ENCODE data around the gene ZNF350. TPM values are rescaled to one million over a fixed set of nuclear protein-coding genes. Genes with fewer than 3 reads are reported as not detected.

ZNF350 gene
- total and polyA plus RNA-seq, 2 of the 13 experiments (the other 11 are each of a cell fraction or from before 2014, with no cell fraction given) = 3.7 to 6.9 TPM

DNA sequence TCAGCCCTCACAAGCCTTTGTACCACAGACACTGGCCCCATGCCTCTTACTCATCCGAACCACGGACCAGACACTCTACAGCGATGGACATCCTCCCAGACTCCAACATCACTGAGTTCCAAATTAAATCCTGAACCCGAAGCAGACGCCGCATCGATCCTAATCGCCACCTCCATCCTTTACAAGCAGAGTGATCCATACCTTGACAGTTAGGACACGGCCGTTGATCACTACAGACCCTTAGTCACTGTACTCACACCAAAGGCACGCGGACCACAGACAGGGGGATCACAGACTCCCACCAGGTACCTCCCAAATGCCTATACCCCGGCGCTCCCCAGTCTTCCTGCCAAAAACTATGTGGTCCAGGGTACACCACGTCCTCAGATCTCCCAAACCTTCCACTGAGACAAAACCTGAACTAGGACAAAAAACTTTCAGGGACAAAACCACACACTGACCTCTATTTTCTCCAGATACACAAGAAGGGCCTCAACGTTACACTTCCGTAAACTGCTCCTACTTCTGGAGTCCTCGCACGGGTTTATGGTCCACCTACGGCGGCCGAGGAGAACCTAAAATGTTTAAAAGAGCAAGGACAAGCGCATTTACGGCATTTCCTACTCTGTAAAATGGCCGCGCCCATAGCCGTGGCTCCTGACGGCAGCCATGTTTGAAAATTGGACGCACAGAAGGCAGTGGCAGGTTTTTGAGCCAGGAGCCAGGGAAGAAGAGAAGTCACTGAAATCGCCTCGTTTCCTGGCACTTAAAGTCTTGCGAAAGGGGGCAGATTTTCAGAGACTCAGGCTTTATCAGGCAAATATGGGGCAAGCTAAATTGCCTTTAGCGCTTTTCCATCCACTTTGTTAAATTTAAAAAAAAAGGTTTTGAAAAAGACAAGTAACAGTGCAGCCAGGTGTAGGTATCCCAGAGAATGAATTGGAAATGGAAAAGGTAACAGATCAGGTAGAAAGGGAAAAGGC lies at the start of gene ZNF350 (continued):
- TF ChIP-seq, protein P1, sequence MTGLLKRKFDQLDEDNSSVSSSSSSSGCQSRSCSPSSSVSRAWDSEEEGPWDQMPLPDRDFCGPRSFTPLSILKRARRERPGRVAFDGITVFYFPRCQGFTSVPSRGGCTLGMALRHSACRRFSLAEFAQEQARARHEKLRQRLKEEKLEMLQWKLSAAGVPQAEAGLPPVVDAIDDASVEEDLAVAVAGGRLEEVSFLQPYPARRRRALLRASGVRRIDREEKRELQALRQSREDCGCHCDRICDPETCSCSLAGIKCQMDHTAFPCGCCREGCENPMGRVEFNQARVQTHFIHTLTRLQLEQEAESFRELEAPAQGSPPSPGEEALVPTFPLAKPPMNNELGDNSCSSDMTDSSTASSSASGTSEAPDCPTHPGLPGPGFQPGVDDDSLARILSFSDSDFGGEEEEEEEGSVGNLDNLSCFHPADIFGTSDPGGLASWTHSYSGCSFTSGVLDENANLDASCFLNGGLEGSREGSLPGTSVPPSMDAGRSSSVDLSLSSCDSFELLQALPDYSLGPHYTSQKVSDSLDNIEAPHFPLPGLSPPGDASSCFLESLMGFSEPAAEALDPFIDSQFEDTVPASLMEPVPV (CRISPR knock-in tag; IDR thresholded peaks at IDR 0.05) = 0 out of 2 replicates have a peak, but pooled peaks have one; percentile 31
- TF ChIP-seq FOXK2 (IDR thresholded peaks at IDR 0.05) = no peak
- peak; percentile 62; the same call in 1 of the 2 replicates for TF ChIP-seq YEATS4 (CRISPR knock-in tag; IDR thresholded peaks at IDR 0.05; ENCODE audit: borderline replicate concordance)
- no peak for TF ChIP-seq ZNF839 (CRISPR knock-in tag; IDR thresholded peaks at IDR 0.05; ENCODE audit: borderline replicate concordance)
- TF ChIP-seq CBFB (CRISPR knock-in tag; IDR thresholded peaks at IDR 0.05) = peak; percentile 86
- TF ChIP-seq ZFP62 (CRISPR knock-in tag; IDR thresholded peaks at IDR 0.05) = no peak
- TF ChIP-seq ZBTB42 (CRISPR knock-in tag; IDR thresholded peaks at IDR 0.05) = no peak
- TF ChIP-seq ZBTB1 (CRISPR knock-in tag; IDR thresholded peaks at IDR 0.05; ENCODE audit: borderline replicate concordance) = no peak
- TF ChIP-seq GATA4 (IDR thresholded peaks at IDR 0.05; ENCODE audit: borderline replicate concordance, low read depth) = peak; percentile 61; the same call in 1 of the 2 replicates
- TF ChIP-seq, protein P2, sequence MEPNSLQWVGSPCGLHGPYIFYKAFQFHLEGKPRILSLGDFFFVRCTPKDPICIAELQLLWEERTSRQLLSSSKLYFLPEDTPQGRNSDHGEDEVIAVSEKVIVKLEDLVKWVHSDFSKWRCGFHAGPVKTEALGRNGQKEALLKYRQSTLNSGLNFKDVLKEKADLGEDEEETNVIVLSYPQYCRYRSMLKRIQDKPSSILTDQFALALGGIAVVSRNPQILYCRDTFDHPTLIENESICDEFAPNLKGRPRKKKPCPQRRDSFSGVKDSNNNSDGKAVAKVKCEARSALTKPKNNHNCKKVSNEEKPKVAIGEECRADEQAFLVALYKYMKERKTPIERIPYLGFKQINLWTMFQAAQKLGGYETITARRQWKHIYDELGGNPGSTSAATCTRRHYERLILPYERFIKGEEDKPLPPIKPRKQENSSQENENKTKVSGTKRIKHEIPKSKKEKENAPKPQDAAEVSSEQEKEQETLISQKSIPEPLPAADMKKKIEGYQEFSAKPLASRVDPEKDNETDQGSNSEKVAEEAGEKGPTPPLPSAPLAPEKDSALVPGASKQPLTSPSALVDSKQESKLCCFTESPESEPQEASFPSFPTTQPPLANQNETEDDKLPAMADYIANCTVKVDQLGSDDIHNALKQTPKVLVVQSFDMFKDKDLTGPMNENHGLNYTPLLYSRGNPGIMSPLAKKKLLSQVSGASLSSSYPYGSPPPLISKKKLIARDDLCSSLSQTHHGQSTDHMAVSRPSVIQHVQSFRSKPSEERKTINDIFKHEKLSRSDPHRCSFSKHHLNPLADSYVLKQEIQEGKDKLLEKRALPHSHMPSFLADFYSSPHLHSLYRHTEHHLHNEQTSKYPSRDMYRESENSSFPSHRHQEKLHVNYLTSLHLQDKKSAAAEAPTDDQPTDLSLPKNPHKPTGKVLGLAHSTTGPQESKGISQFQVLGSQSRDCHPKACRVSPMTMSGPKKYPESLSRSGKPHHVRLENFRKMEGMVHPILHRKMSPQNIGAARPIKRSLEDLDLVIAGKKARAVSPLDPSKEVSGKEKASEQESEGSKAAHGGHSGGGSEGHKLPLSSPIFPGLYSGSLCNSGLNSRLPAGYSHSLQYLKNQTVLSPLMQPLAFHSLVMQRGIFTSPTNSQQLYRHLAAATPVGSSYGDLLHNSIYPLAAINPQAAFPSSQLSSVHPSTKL (CRISPR knock-in tag; IDR thresholded peaks at IDR 0.05) = peak; percentile 74
- peak; percentile 80 for TF ChIP-seq SALL1 (CRISPR knock-in tag; IDR thresholded peaks at IDR 0.05)
- 0 out of 2 replicates have a peak, but pooled peaks have one; percentile 58 for TF ChIP-seq KLF9 (CRISPR knock-in tag; IDR thresholded peaks at IDR 0.05; ENCODE audit: low read depth)
- TF ChIP-seq, protein P3, sequence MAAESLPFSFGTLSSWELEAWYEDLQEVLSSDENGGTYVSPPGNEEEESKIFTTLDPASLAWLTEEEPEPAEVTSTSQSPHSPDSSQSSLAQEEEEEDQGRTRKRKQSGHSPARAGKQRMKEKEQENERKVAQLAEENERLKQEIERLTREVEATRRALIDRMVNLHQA (CRISPR knock-in tag; IDR thresholded peaks at IDR 0.05) = no peak
- TF ChIP-seq, protein P4, sequence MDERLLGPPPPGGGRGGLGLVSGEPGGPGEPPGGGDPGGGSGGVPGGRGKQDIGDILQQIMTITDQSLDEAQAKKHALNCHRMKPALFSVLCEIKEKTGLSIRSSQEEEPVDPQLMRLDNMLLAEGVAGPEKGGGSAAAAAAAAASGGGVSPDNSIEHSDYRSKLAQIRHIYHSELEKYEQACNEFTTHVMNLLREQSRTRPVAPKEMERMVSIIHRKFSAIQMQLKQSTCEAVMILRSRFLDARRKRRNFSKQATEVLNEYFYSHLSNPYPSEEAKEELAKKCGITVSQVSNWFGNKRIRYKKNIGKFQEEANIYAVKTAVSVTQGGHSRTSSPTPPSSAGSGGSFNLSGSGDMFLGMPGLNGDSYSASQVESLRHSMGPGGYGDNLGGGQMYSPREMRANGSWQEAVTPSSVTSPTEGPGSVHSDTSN (CRISPR knock-in tag; IDR thresholded peaks at IDR 0.05) = no peak
- TF ChIP-seq, protein P5, sequence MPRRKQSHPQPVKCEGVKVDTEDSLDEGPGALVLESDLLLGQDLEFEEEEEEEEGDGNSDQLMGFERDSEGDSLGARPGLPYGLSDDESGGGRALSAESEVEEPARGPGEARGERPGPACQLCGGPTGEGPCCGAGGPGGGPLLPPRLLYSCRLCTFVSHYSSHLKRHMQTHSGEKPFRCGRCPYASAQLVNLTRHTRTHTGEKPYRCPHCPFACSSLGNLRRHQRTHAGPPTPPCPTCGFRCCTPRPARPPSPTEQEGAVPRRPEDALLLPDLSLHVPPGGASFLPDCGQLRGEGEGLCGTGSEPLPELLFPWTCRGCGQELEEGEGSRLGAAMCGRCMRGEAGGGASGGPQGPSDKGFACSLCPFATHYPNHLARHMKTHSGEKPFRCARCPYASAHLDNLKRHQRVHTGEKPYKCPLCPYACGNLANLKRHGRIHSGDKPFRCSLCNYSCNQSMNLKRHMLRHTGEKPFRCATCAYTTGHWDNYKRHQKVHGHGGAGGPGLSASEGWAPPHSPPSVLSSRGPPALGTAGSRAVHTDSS (CRISPR knock-in tag; conservative IDR thresholded peaks at IDR 0.05) = no peak
- no peak for TF ChIP-seq MTF2 (CRISPR knock-in tag; IDR thresholded peaks at IDR 0.05; ENCODE audit: borderline replicate concordance)
- no peak for TF ChIP-seq MAFG (CRISPR knock-in tag; IDR thresholded peaks at IDR 0.05)
- TF ChIP-seq ZNF260 (CRISPR knock-in tag; IDR thresholded peaks at IDR 0.05; ENCODE audit: borderline replicate concordance, low read depth) = no peak
- peak; percentile 71; the same call in 1 of the 2 replicates for TF ChIP-seq KDM2A (CRISPR knock-in tag; IDR thresholded peaks at IDR 0.05; ENCODE audit: borderline replicate concordance, low read depth)
- no peak for TF ChIP-seq SNRNP70 (IDR thresholded peaks at IDR 0.05; ENCODE audit: low read depth, low read length)

Data from HepG2 (cell line).